ENCODE results near the gene RNF7.

- TF ChIP-seq CTCF (IDR thresholded peaks at IDR 0.05; ENCODE audit: extremely low read depth in 1 of 2, insufficient read depth in 1 of 2, low read depth in 1 of 2, low read length in 2 of 2) (no peak), EZH2 (IDR thresholded peaks at IDR 0.05; ENCODE audit: borderline replicate concordance, low read depth, low read length, severe bottlenecking) (no peak), POLR2A (IDR thresholded peaks at IDR 0.05; ENCODE audit: low read depth, low read length) (no peak), FOS (IDR thresholded peaks at IDR 0.05; ENCODE audit: borderline replicate concordance, insufficient read depth, low read length) (no peak), MYC (IDR thresholded peaks at IDR 0.05; ENCODE audit: low read depth, low read length) (no peak), POLR2AphosphoS5 (IDR thresholded peaks at IDR 0.05; ENCODE audit: insufficient read depth, low read depth, low read length) (no peak), JUN (IDR thresholded peaks at IDR 0.05; ENCODE audit: borderline replicate concordance, insufficient read depth, insufficient read length, low read depth) (no peak)
- TF ChIP-seq, protein P1, sequence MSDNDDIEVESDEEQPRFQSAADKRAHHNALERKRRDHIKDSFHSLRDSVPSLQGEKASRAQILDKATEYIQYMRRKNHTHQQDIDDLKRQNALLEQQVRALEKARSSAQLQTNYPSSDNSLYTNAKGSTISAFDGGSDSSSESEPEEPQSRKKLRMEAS (IDR thresholded peaks at IDR 0.05; ENCODE audit: insufficient read depth, insufficient read length) = no peak
Measured at GRCh38 chr3:141779667-141780066, 41.6 kb downstream of the RNF7 start.
